K562 (cell line): ENCODE measurements around the gene TBXA2R. TPM values are rescaled to one million over a fixed set of nuclear protein-coding genes. Genes with fewer than 3 reads are reported as not detected.

Experiments
- CBX5 ChIP-seq: IDR thresholded peaks from 2 replicates; pipeline ENCODE4 v1.6.1; 2014; ENCODE audit warnings: low read depth, borderline replicate concordance
- CCNT2 ChIP-seq: IDR thresholded peaks from 2 replicates; pipeline ENCODE4 v1.6.1; 2011; ENCODE audit warnings: borderline replicate concordance, low read depth, mild to moderate bottlenecking, moderate library complexity, mixed read lengths, low read length; ENCODE audit not compliant: insufficient read length; ENCODE audit errors: extremely low read depth
- GATAD2B ChIP-seq: fragments of 450-650 bp; IDR thresholded peaks from 2 replicates; pipeline ENCODE4 v1.6.1; 2017; ENCODE audit warnings: mild to moderate bottlenecking, borderline replicate concordance
- JUN ChIP-seq, 2 experiments: sonication (generic) in 1 of 2; formaldehyde crosslinking in 1 of 2; IDR thresholded peaks; 2 replicates each; pipeline versions ENCODE4 v1.6.1 to v1.8.0; 2012 to 2022; ENCODE audit warnings: borderline replicate concordance in 2 of 2, mild to moderate bottlenecking in 2 of 2, improper control_type of control experiment in 1 of 2, low read depth in 1 of 2, low read length in 1 of 2, missing genetic modification reagents in 1 of 2
- L3MBTL2 ChIP-seq: fragments of 450-650 bp; IDR thresholded peaks from 2 replicates; pipeline ENCODE4 v1.6.1; 2016; ENCODE audit warnings: mild to moderate bottlenecking, moderate library complexity
- MCM3 ChIP-seq: fragments of 450-650 bp; IDR thresholded peaks from 2 replicates; pipeline ENCODE4 v1.6.1; 2016
- NFYB ChIP-seq: IDR thresholded peaks from 2 replicates; pipeline ENCODE4 v1.6.1; 2011; ENCODE audit warnings: mild to moderate bottlenecking, moderate library complexity; ENCODE audit not compliant: insufficient read length; ENCODE audit errors: extremely low read depth
- POLR2H ChIP-seq: IDR thresholded peaks from 2 replicates; pipeline ENCODE4 v1.6.1; 2016; ENCODE audit warnings: missing genetic modification characterization, low read depth, mild to moderate bottlenecking, control low read depth, missing compliant biosample characterization, moderate library complexity
- SOX6 ChIP-seq: fragments of 450-650 bp; IDR thresholded peaks from 2 replicates; pipeline ENCODE4 v1.6.1; 2014; ENCODE audit warnings: mild to moderate bottlenecking
- ZNF23 ChIP-seq: fragments of 250-450 bp; sonication (Bioruptor Pico); IDR thresholded peaks from 2 replicates; pipeline ENCODE4 v1.4.0; 2020; ENCODE audit warnings: mild to moderate bottlenecking
- polyA plus RNA-seq, 8 experiments: library from polyadenylated mRNA; depleted of rRNA in 4 of 8; stranded (reverse) in 5 of 8; unstranded in 3 of 8; fragments of >200 nt; fragmentation: Nextera tagmentation in 2 of 8; fragmentation: Illumina TruSeq in 1 of 8; extraction: Ambion mirVana in 2 of 8; extraction: Trizol in 1 of 8; gene quantifications; 2 replicates each; pipeline versions ENCODE4 v1.2.1 to v1.2.3, GENCODE V29; 2011 to 2014; ENCODE audit warnings: inconsistent platforms in 1 of 8, missing spikeins in 1 of 8
- total RNA-seq, 7 experiments: library from RNA; depleted of rRNA in 6 of 7; stranded (reverse); fragments of >200 nt in 6 of 7; fragmentation: Illumina TruSeq in 2 of 7; extraction: Trizol in 2 of 7; gene quantifications; 2 replicates each; pipeline versions ENCODE4 v1.2.1 to v1.2.3, GENCODE V29; 2011 to 2021; ENCODE audit warnings: low replicate concordance in 1 of 7
- TF ChIP-seq, protein P1 (sequence below): sonication (generic); formaldehyde crosslinking; IDR thresholded peaks from 2 replicates; pipeline ENCODE4 v1.8.0; 2022; ENCODE audit warnings: missing genetic modification reagents, mild to moderate bottlenecking, moderate library complexity, borderline replicate concordance
- TF ChIP-seq, protein P2 (sequence below): sonication (generic); formaldehyde crosslinking; IDR thresholded peaks from 2 replicates; pipeline ENCODE4 v1.8.0; 2022; ENCODE audit warnings: mild to moderate bottlenecking, missing genetic modification reagents
- TF ChIP-seq, protein P3 (sequence below): fragments of 250-450 bp; sonication (Bioruptor Pico); IDR thresholded peaks from 2 replicates; pipeline ENCODE4 v1.4.0; 2020; ENCODE audit warnings: mild to moderate bottlenecking, moderate library complexity
- TF ChIP-seq, protein P4 (sequence below): fragments of 450-650 bp; formaldehyde crosslinking; IDR thresholded peaks from 2 replicates; pipeline ENCODE4 v1.4.0; 2022; ENCODE audit warnings: missing genetic modification characterization
- TF ChIP-seq, protein P5 (sequence below), 2 experiments: fragments of 200-800 bp in 1 of 2; sonication (Bioruptor generic) in 1 of 2; sonication (generic) in 1 of 2; formaldehyde crosslinking in 1 of 2; IDR thresholded peaks in 1 of 2; conservative IDR thresholded peaks in 1 of 2; 2 replicates each; pipeline versions ENCODE4 v1.5.0 to v1.6.1; 2016 to 2020; ENCODE audit warnings: missing compliant biosample characterization in 1 of 2, missing genetic modification characterization in 1 of 2, missing genetic modification reagents in 1 of 2

The TBXA2R gene
- total and polyA plus RNA-seq, 9 of the 15 experiments (the other 6 are each of a cell fraction or from before 2014, with no cell fraction given): 1.5 to 24.0 (median 2.8) TPM

DNA sequence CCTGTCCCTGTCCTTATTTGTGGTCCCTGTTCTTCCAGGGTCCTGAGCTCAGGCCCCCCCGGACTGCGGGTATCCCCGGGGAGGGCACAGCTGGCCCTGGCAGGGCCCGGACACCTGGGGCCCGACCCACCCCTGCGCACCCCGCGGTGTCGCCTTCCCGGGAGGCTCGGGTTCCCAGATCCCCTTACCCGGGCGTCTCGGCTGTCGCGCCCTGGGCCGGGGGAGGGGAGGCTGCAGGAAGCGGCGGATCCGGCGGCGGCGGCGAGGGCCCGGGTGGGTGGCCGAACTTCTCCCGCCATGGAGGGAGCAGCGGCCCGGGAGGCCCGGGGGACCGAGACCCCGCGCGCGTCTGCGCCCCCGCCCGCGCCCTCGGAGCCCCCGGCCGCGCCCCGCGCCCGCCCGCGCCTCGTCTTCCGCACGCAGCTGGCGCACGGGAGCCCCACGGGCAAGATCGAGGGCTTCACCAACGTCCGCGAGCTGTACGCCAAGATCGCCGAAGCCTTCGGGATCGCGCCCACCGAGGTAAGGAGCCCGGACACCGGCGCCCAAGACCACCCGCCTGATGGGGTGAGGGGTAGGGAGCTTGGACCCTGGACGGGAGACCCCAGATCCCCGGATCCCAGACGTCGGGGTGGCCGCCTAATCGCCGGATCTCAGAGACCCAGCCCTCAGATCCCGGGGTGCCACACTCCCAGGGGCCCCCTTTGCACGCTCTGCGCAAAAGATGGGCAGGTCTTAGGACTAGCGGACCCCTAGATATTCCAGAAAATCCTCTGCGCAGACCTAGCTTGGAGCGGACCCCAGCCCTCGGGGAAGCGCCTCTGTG is 21.2 kb downstream of the TBXA2R start, which contains the start of gene GIPC3 (continued):
- TF ChIP-seq, protein P1, sequence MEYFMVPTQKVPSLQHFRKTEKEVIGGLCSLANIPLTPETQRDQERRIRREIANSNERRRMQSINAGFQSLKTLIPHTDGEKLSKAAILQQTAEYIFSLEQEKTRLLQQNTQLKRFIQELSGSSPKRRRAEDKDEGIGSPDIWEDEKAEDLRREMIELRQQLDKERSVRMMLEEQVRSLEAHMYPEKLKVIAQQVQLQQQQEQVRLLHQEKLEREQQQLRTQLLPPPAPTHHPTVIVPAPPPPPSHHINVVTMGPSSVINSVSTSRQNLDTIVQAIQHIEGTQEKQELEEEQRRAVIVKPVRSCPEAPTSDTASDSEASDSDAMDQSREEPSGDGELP (CRISPR knock-in tag): peak; percentile 22; the same call in 1 of the 2 replicates
- TF ChIP-seq L3MBTL2 (peak; percentile 36; the same call in 1 of the 2 replicates), CBX5 (no peak), SOX6 (no peak), GATAD2B (0 out of 2 replicates have a peak, but pooled peaks have one; percentile 68), JUN (IDR thresholded peaks at IDR 0.05; ENCODE audit: borderline replicate concordance, low read depth, low read length) (no peak), JUN (CRISPR knock-in tag; IDR thresholded peaks at IDR 0.05; ENCODE audit: borderline replicate concordance) (no peak), NFYB (no peak), ZNF23 (no peak), CCNT2 (peak; percentile 12), MCM3 (no peak), POLR2H (no peak)
- TF ChIP-seq, protein P2, sequence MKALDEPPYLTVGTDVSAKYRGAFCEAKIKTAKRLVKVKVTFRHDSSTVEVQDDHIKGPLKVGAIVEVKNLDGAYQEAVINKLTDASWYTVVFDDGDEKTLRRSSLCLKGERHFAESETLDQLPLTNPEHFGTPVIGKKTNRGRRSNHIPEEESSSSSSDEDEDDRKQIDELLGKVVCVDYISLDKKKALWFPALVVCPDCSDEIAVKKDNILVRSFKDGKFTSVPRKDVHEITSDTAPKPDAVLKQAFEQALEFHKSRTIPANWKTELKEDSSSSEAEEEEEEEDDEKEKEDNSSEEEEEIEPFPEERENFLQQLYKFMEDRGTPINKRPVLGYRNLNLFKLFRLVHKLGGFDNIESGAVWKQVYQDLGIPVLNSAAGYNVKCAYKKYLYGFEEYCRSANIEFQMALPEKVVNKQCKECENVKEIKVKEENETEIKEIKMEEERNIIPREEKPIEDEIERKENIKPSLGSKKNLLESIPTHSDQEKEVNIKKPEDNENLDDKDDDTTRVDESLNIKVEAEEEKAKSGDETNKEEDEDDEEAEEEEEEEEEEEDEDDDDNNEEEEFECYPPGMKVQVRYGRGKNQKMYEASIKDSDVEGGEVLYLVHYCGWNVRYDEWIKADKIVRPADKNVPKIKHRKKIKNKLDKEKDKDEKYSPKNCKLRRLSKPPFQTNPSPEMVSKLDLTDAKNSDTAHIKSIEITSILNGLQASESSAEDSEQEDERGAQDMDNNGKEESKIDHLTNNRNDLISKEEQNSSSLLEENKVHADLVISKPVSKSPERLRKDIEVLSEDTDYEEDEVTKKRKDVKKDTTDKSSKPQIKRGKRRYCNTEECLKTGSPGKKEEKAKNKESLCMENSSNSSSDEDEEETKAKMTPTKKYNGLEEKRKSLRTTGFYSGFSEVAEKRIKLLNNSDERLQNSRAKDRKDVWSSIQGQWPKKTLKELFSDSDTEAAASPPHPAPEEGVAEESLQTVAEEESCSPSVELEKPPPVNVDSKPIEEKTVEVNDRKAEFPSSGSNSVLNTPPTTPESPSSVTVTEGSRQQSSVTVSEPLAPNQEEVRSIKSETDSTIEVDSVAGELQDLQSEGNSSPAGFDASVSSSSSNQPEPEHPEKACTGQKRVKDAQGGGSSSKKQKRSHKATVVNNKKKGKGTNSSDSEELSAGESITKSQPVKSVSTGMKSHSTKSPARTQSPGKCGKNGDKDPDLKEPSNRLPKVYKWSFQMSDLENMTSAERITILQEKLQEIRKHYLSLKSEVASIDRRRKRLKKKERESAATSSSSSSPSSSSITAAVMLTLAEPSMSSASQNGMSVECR (CRISPR knock-in tag): no peak
- TF ChIP-seq, protein P3, sequence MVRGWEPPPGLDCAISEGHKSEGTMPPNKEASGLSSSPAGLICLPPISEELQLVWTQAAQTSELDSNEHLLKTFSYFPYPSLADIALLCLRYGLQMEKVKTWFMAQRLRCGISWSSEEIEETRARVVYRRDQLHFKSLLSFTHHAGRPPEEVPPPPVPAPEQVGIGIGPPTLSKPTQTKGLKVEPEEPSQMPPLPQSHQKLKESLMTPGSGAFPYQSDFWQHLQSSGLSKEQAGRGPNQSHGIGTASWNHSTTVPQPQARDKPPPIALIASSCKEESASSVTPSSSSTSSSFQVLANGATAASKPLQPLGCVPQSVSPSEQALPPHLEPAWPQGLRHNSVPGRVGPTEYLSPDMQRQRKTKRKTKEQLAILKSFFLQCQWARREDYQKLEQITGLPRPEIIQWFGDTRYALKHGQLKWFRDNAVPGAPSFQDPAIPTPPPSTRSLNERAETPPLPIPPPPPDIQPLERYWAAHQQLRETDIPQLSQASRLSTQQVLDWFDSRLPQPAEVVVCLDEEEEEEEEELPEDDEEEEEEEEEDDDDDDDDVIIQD (CRISPR knock-in tag): no peak
- TF ChIP-seq, protein P4, sequence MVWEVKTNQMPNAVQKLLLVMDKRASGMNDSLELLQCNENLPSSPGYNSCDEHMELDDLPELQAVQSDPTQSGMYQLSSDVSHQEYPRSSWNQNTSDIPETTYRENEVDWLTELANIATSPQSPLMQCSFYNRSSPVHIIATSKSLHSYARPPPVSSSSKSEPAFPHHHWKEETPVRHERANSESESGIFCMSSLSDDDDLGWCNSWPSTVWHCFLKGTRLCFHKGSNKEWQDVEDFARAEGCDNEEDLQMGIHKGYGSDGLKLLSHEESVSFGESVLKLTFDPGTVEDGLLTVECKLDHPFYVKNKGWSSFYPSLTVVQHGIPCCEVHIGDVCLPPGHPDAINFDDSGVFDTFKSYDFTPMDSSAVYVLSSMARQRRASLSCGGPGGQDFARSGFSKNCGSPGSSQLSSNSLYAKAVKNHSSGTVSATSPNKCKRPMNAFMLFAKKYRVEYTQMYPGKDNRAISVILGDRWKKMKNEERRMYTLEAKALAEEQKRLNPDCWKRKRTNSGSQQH (CRISPR knock-in tag): no peak
- TF ChIP-seq, protein P5, sequence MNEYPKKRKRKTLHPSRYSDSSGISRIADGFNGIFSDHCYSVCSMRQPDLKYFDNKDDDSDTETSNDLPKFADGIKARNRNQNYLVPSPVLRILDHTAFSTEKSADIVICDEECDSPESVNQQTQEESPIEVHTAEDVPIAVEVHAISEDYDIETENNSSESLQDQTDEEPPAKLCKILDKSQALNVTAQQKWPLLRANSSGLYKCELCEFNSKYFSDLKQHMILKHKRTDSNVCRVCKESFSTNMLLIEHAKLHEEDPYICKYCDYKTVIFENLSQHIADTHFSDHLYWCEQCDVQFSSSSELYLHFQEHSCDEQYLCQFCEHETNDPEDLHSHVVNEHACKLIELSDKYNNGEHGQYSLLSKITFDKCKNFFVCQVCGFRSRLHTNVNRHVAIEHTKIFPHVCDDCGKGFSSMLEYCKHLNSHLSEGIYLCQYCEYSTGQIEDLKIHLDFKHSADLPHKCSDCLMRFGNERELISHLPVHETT (CRISPR knock-in tag; conservative IDR thresholded peaks at IDR 0.05 in 1 of 2, IDR thresholded peaks at IDR 0.05 in 1 of 2): 0 out of 4 replicates have a peak, but pooled peaks of 1 of the 2 experiments have one; percentile 2
